GM23338 (cell line): ENCODE results near the gene S100A13. TPM values are rescaled to one million over a fixed set of nuclear protein-coding genes. Genes with fewer than 3 reads are reported as not detected.

Experiments used
- ATAC-seq: fragments of 200-7000 bp; cut with Tn5 transposase; 3 replicates; pipeline ENCODE4 v1.9.1; 2020
- DNase-seq: peaks from one replicate; pipeline ENCODE4 v3.0.0-alpha.2; 2015; ENCODE audit warnings: low spot score
- H2AFZ ChIP-seq: fragments of 200-600 bp; sonication (generic); 2 replicates; pipeline ENCODE4 v1.8.0; 2016; ENCODE audit warnings: antibody characterized with exemption, mild to moderate bottlenecking, moderate library complexity
- H3F3A ChIP-seq: fragments of 200-600 bp; sonication (generic); replicated peaks from 2 replicates; pipeline ENCODE4 v1.8.0; 2017; ENCODE audit warnings: antibody characterized with exemption, mixed run types, low read depth
- H3K27ac ChIP-seq: fragments of 200-600 bp; sonication (generic); 2 replicates; pipeline ENCODE4 v1.6.1; 2016; ENCODE audit warnings: low read depth
- H3K27me3 ChIP-seq: fragments of 200-600 bp; sonication (generic); 2 replicates; pipeline ENCODE4 v1.8.0; 2016; ENCODE audit warnings: mild to moderate bottlenecking, mixed run types, moderate library complexity; ENCODE audit not compliant: insufficient read depth
- H3K36me3 ChIP-seq: fragments of 200-600 bp; sonication (generic); 2 replicates; pipeline ENCODE4 v1.8.0; 2016; ENCODE audit warnings: mild to moderate bottlenecking; ENCODE audit not compliant: insufficient read depth
- H3K4me1 ChIP-seq: fragments of 200-600 bp; sonication (generic); 2 replicates; pipeline ENCODE4 v1.8.0; 2016; ENCODE audit warnings: mild to moderate bottlenecking, moderate library complexity; ENCODE audit not compliant: insufficient read depth
- H3K4me2 ChIP-seq: fragments of 200-600 bp; sonication (generic); 2 replicates; pipeline ENCODE4 v1.7.1; 2017; ENCODE audit warnings: mixed run types
- H3K4me3 ChIP-seq: fragments of 200-600 bp; sonication (generic); 2 replicates; pipeline ENCODE4 v1.6.1; 2016; ENCODE audit warnings: mixed run types
- H3K79me2 ChIP-seq: fragments of 200-600 bp; sonication (generic); replicated peaks from 2 replicates; pipeline ENCODE4 v1.8.0; 2017; ENCODE audit warnings: mild to moderate bottlenecking; ENCODE audit not compliant: insufficient read depth
- H3K9me2 ChIP-seq: fragments of 200-600 bp; sonication (generic); 2 replicates; pipeline ENCODE4 v1.8.0; 2017; ENCODE audit not compliant: insufficient read depth
- H4K20me1 ChIP-seq: fragments of 200-600 bp; sonication (generic); replicated peaks from 2 replicates; pipeline ENCODE4 v1.8.0; 2017; ENCODE audit warnings: mild to moderate bottlenecking; ENCODE audit not compliant: insufficient read depth
- H3K27ac Mint-ChIP-seq: 2 replicates; pipeline ENCODE4 v1.8.0; 2020; ENCODE audit warnings: inconsistent platforms, mild to moderate bottlenecking, moderate library complexity, mixed read lengths
- H3K27me3 Mint-ChIP-seq: 3 replicates; pipeline ENCODE4 v1.8.0; 2022; ENCODE audit warnings: low read depth, mild to moderate bottlenecking, moderate library complexity, mixed read lengths, inconsistent platforms; ENCODE audit not compliant: insufficient read depth, poor library complexity
- H3K36me3 Mint-ChIP-seq: 3 replicates; pipeline ENCODE4 v1.8.0; 2021; ENCODE audit warnings: low read depth, mild to moderate bottlenecking, inconsistent platforms, moderate library complexity, mixed read lengths
- H3K4me1 Mint-ChIP-seq: 3 replicates; pipeline ENCODE4 v1.8.0; 2020; ENCODE audit warnings: mild to moderate bottlenecking, inconsistent platforms, mixed read lengths
- H3K4me3 Mint-ChIP-seq: 3 replicates; pipeline ENCODE4 v1.8.0; 2021; ENCODE audit warnings: moderate library complexity, mild to moderate bottlenecking, inconsistent platforms, mixed read lengths
- H3K9me3 Mint-ChIP-seq: 3 replicates; pipeline ENCODE4 v1.8.0; 2020; ENCODE audit warnings: moderate library complexity, mild to moderate bottlenecking, inconsistent platforms, mixed read lengths
- CTCF ChIP-seq, 2 experiments: fragments of 200-600 bp in 1 of 2; sonication (generic) in 1 of 2; conservative IDR thresholded peaks; 2 replicates each; pipeline versions ENCODE4 v1.5.1 to v1.6.1; 2016 to 2017; ENCODE audit warnings: antibody characterized with exemption in 2 of 2, low read depth in 2 of 2, mild to moderate bottlenecking in 2 of 2, moderate library complexity in 1 of 2
- ETS1 ChIP-seq: IDR thresholded peaks from 2 replicates; pipeline ENCODE4 v1.6.1; 2016; ENCODE audit warnings: antibody characterized with exemption
- EZH2 ChIP-seq: fragments of 200-600 bp; sonication (generic); IDR thresholded peaks from one replicate; pipeline ENCODE4 v1.8.0; 2017; ENCODE audit warnings: antibody characterized with exemption, mild to moderate bottlenecking, low read depth; ENCODE audit not compliant: unreplicated experiment
- EZH2phosphoT487 ChIP-seq: fragments of 200-600 bp; sonication (generic); IDR thresholded peaks from one replicate; pipeline ENCODE4 v1.8.1; 2018; ENCODE audit warnings: antibody characterized with exemption; ENCODE audit not compliant: unreplicated experiment
- JUNB ChIP-seq: IDR thresholded peaks from one replicate; pipeline ENCODE4 v1.6.1; 2016; ENCODE audit warnings: antibody characterized with exemption; ENCODE audit not compliant: unreplicated experiment
- POLR2AphosphoS5 ChIP-seq: IDR thresholded peaks from 2 replicates; pipeline ENCODE4 v1.6.1; 2016; ENCODE audit warnings: antibody characterized with exemption, low read depth
- REST ChIP-seq: IDR thresholded peaks from one replicate; pipeline ENCODE4 v1.6.1; 2018; ENCODE audit warnings: antibody characterized with exemption; ENCODE audit not compliant: unreplicated experiment
- polyA plus RNA-seq: library from polyadenylated mRNA; unstranded; fragments of >200 nt; fragmentation: Nextera tagmentation; extraction: Ambion mirVana; gene quantifications from 2 replicates; pipeline ENCODE4 v1.2.1, GENCODE V29; 2016
- total RNA-seq: library from RNA; depleted of rRNA; stranded (reverse); fragments of >200 nt; shearing (Covaris generic); gene quantifications from 2 replicates; pipeline ENCODE4 v1.2.3, GENCODE V29; 2014

Gene S100A13
- total and polyA plus RNA-seq, 2 experiments from 2014 or later = 32.7 to 165 TPM

- TF ChIP-seq EZH2 = no peak
- TF ChIP-seq REST = no peak
- TF ChIP-seq CTCF (conservative IDR thresholded peaks at IDR 0.05; ENCODE audit: low read depth in 2 of 2) = no peak
- TF ChIP-seq ETS1 = no peak
- TF ChIP-seq EZH2phosphoT487 = no peak
Observed at GRCh38 chr1:153571706-153572105, 55.6 kb downstream of the S100A13 start (continued).

- DNase-seq = no peak
- ATAC-seq = no peak
- TF ChIP-seq JUNB (no peak), POLR2AphosphoS5 (no peak)
- Histone ChIP-seq H2AFZ (no peak overlapping the region), H3F3A (peaks cover 6% of the 10 kb centered on the region; the same call in 1 of the 2 replicates), H3K4me3 (no peak overlapping the region), H4K20me1 (no peaks in the 10 kb centered on the region), H3K79me2 (no peaks in the 10 kb centered on the region), H3K9me2 (no peaks in the 10 kb centered on the region), H3K36me3 (no peaks in the 10 kb centered on the region), H3K4me1 (peaks cover 18% of the 10 kb centered on the region), H3K27me3 (no peaks in the 10 kb centered on the region), H3K27ac (no peak overlapping the region), H3K4me2 (no peak overlapping the region)
- Mint-ChIP-seq H3K4me3 (no peak overlapping the region), H3K27ac (no peak overlapping the region), H3K4me1 (peaks cover 29% of the 10 kb centered on the region), H3K9me3 (peaks cover 20% of the 10 kb centered on the region; the same call in 2 of the 3 replicates), H3K27me3 (peaks cover 14% of the 10 kb centered on the region), H3K36me3 (no peaks in the 10 kb centered on the region; the same call in 1 of the 3 replicates)
Observed at GRCh38 chr1:153570874-153571273, 56.4 kb downstream of the S100A13 start.
